Measurements from ENCODE around the gene CACNA1E.

CACNA1E gene

DNA sequence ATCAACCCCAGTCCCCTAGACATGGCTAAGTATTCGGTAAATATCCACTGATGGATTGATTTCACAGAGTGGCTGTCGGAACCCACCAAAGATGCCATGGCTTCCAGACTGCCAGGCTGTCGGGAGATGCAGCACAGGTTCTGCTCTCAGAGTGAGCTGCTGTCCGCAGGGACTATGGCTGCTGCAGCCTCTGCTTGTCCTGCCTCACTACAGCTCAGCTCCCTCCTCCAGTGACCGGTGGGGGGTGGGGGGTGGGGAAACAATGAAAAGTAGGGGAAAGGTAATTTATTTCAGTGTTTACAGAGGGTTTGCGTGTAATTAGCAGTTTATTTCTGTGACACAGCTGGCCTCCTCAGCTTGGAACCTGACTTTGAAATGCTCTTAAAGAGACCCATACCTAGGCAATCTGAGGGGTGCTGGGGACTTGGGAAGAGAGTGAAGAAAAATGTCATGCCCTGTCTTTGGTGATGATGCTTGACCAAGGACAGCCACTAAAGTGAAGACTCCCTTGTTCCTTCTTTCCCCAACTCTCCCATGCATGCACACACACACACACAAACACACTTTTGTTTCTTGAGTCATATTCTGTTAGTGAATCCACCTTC lies 109.0 kb downstream of the CACNA1E start:
- no peak overlapping the region for H3K27ac ChIP-seq (ENCODE audit: low read depth, low read length)
- peaks cover 0 to 3% (median 2%) of the 10 kb centered on the region in 5 donors for H3K27me3 ChIP-seq (ENCODE audit: control insufficient read depth in 5 of 5, insufficient read depth in 4 of 5, low read length in 5 of 5)
- H3K9ac ChIP-seq (ENCODE audit: low read length in 5 of 5): no peak overlapping the region
- H3K4me1 ChIP-seq (ENCODE audit: control insufficient read depth in 5 of 5, insufficient read depth in 5 of 5, low read length in 5 of 5): no peaks in the 10 kb centered on the region
- no peak overlapping the region for H3K4me3 ChIP-seq (ENCODE audit: low read depth in 1 of 5, low read length in 5 of 5)
- no peaks in the 10 kb centered on the region for H3K36me3 ChIP-seq (ENCODE audit: control insufficient read depth in 5 of 5, insufficient read depth in 5 of 5, low read length in 5 of 5)
- H3K9me3 ChIP-seq (ENCODE audit: control insufficient read depth in 5 of 5, low read length in 5 of 5): no peaks in the 10 kb centered on the region

DNA sequence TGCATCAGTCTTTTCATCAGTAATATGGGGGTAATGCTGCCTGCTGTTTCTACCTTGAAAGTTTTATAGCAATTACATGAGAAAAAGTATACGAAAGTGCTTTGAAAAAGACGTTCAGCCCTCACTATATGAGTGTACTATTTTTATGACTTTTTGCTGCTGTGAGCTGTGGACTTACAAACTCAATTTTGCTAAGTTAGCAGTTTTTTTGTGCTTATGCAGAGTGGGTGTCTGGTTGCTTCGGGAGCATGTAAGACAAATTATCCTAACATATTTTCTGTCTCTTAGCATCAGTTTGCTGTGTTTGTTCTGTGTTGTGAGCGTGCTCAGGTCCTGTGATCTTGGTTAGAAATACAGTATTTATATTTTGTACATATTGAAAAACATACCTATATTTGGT lies 109.7 kb downstream of the CACNA1E start:
- Histone ChIP-seq H3K4me1 (ENCODE audit: control insufficient read depth in 5 of 5, insufficient read depth in 5 of 5, low read length in 5 of 5) (no peaks in the 10 kb centered on the region), H3K4me3 (ENCODE audit: low read depth in 1 of 5, low read length in 5 of 5) (no peak overlapping the region), H3K36me3 (ENCODE audit: control insufficient read depth in 5 of 5, insufficient read depth in 5 of 5, low read length in 5 of 5) (no peaks in the 10 kb centered on the region), H3K9ac (ENCODE audit: low read length in 5 of 5) (no peak overlapping the region), H3K27ac (ENCODE audit: low read depth, low read length) (no peak overlapping the region), H3K9me3 (ENCODE audit: control insufficient read depth in 5 of 5, low read length in 5 of 5) (no peaks in the 10 kb centered on the region), H3K27me3 (ENCODE audit: control insufficient read depth in 5 of 5, insufficient read depth in 4 of 5, low read length in 5 of 5) (peaks cover 0 to 3% (median 2%) of the 10 kb centered on the region in 5 donors)

GRCh38 chr1:181594553-181594952 lies 111.2 kb downstream of the CACNA1E start:
- H3K9me3 ChIP-seq (ENCODE audit: control insufficient read depth in 5 of 5, low read length in 5 of 5): no peaks in the 10 kb centered on the region
- H3K4me3 ChIP-seq (ENCODE audit: low read depth in 1 of 5, low read length in 5 of 5): no peak overlapping the region
- H3K27me3 ChIP-seq (ENCODE audit: control insufficient read depth in 5 of 5, insufficient read depth in 4 of 5, low read length in 5 of 5): peaks cover 0 to 2% (median 0%) of the 10 kb centered on the region in 5 donors
- H3K36me3 ChIP-seq (ENCODE audit: control insufficient read depth in 5 of 5, insufficient read depth in 5 of 5, low read length in 5 of 5): no peaks in the 10 kb centered on the region
- H3K4me1 ChIP-seq (ENCODE audit: control insufficient read depth in 5 of 5, insufficient read depth in 5 of 5, low read length in 5 of 5): no peaks in the 10 kb centered on the region
- no peak overlapping the region for H3K9ac ChIP-seq (ENCODE audit: low read length in 5 of 5)
- no peak overlapping the region for H3K27ac ChIP-seq (ENCODE audit: low read depth, low read length)

DNA sequence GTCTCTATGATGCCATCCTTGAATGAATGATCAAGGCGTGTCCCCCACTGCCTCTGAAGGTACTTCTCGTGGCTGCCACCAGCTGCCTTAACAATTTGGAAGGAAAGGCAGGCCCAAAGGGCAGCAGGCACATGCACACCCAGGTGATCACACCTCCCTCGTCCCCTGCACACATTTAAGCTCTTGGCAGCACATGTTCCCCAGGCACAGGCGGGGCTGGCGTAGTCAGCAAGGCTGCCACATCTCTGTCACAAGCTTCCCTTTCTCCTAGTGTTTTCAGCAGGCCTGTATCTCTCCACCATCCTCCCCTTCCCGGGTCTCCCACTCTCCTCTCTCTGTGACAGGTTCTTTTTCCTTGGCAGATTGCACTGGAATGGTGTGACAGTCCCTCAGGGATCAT lies 111.9 kb downstream of the CACNA1E start:
- no peak overlapping the region for H3K27ac ChIP-seq (ENCODE audit: low read depth, low read length)
- no peaks in the 10 kb centered on the region for H3K9me3 ChIP-seq (ENCODE audit: control insufficient read depth in 5 of 5, low read length in 5 of 5)
- H3K36me3 ChIP-seq (ENCODE audit: control insufficient read depth in 5 of 5, insufficient read depth in 5 of 5, low read length in 5 of 5): no peaks in the 10 kb centered on the region
- H3K27me3 ChIP-seq (ENCODE audit: control insufficient read depth in 5 of 5, insufficient read depth in 4 of 5, low read length in 5 of 5): peaks cover 0 to 5% (median 0%) of the 10 kb centered on the region in 5 donors
- no peak overlapping the region for H3K4me3 ChIP-seq (ENCODE audit: low read depth in 1 of 5, low read length in 5 of 5)
- H3K9ac ChIP-seq (ENCODE audit: low read length in 5 of 5): no peak overlapping the region
- H3K4me1 ChIP-seq (ENCODE audit: control insufficient read depth in 5 of 5, insufficient read depth in 5 of 5, low read length in 5 of 5): no peaks in the 10 kb centered on the region

GRCh38 chr1:181601186-181601950 lies 118.1 kb downstream of the CACNA1E start:
- Histone ChIP-seq H3K4me3 (ENCODE audit: low read depth in 1 of 5, low read length in 5 of 5) (no peak overlapping the region), H3K27ac (ENCODE audit: low read depth, low read length) (no peak overlapping the region), H3K27me3 (ENCODE audit: control insufficient read depth in 5 of 5, insufficient read depth in 4 of 5, low read length in 5 of 5) (peaks cover 0 to 7% (median 0%) of the 10 kb centered on the region in 5 donors), H3K36me3 (ENCODE audit: control insufficient read depth in 5 of 5, insufficient read depth in 5 of 5, low read length in 5 of 5) (no peaks in the 10 kb centered on the region), H3K9me3 (ENCODE audit: control insufficient read depth in 5 of 5, low read length in 5 of 5) (no peaks in the 10 kb centered on the region), H3K4me1 (ENCODE audit: control insufficient read depth in 5 of 5, insufficient read depth in 5 of 5, low read length in 5 of 5) (no peaks in the 10 kb centered on the region), H3K9ac (ENCODE audit: low read length in 5 of 5) (no peak overlapping the region)

- Histone ChIP-seq H3K9me3 (ENCODE audit: control insufficient read depth in 5 of 5, low read length in 5 of 5) (no peaks in the 10 kb centered on the region), H3K27ac (ENCODE audit: low read depth, low read length) (no peak overlapping the region), H3K4me1 (ENCODE audit: control insufficient read depth in 5 of 5, insufficient read depth in 5 of 5, low read length in 5 of 5) (no peaks in the 10 kb centered on the region), H3K27me3 (ENCODE audit: control insufficient read depth in 5 of 5, insufficient read depth in 4 of 5, low read length in 5 of 5) (peaks cover 0 to 7% (median 0%) of the 10 kb centered on the region in 5 donors), H3K9ac (ENCODE audit: low read length in 5 of 5) (no peak overlapping the region), H3K36me3 (ENCODE audit: control insufficient read depth in 5 of 5, insufficient read depth in 5 of 5, low read length in 5 of 5) (no peaks in the 10 kb centered on the region), H3K4me3 (ENCODE audit: low read depth in 1 of 5, low read length in 5 of 5) (no peak overlapping the region)
These were observed 120.6 kb downstream of the CACNA1E start for GRCh38 chr1:181603735-181604410.

DNA sequence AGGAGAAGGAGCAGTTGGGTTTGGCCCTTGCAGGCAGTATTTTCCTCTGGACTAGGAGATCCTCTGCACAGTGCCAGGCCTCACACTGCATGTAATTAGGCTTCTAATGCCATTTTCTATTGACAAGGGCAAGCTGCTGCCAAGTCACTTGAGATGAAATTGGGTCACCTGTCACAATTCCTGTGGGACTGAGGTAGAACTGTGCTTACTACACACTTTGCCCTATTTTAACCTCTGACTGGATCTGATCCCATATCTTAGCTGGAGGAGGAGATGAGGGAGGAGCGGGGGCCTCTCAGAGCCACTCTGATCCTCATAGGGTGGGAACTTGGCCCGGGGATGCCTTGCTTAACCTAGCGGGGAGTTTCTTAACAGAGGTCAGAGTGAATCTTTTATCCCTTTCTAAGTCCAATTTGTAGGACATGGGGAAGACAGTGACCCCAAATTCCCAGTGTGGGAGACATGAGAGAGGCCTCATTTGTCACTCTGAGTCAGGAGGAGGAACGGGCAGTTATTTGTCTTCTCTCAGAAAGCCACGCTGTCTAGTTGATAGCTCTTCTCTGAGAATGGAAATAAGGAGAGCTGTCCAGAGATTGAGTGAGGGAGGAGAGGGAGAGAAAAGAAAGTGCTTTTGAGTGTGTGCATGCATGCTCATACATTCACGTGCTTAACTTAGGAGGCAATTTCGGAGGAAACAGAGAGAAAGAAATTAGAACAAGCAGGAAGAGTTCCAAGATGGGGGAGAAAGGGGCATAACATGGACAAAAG lies 121.3 kb downstream of the CACNA1E start:
- peaks cover 0 to 7% (median 0%) of the 10 kb centered on the region in 5 donors for H3K27me3 ChIP-seq (ENCODE audit: control insufficient read depth in 5 of 5, insufficient read depth in 4 of 5, low read length in 5 of 5)
- H3K36me3 ChIP-seq (ENCODE audit: control insufficient read depth in 5 of 5, insufficient read depth in 5 of 5, low read length in 5 of 5): no peaks in the 10 kb centered on the region
- H3K27ac ChIP-seq (ENCODE audit: low read depth, low read length): no peak overlapping the region
- no peak overlapping the region for H3K9ac ChIP-seq (ENCODE audit: low read length in 5 of 5)
- H3K4me1 ChIP-seq (ENCODE audit: control insufficient read depth in 5 of 5, insufficient read depth in 5 of 5, low read length in 5 of 5): no peaks in the 10 kb centered on the region
- H3K9me3 ChIP-seq (ENCODE audit: control insufficient read depth in 5 of 5, low read length in 5 of 5): no peaks in the 10 kb centered on the region
- no peak overlapping the region for H3K4me3 ChIP-seq (ENCODE audit: low read depth in 1 of 5, low read length in 5 of 5)

GRCh38 chr1:181607524-181607923 lies 124.2 kb downstream of the CACNA1E start:
- Histone ChIP-seq H3K27me3 (ENCODE audit: control insufficient read depth in 5 of 5, insufficient read depth in 4 of 5, low read length in 5 of 5) (no peaks in the 10 kb centered on the region), H3K4me1 (ENCODE audit: control insufficient read depth in 5 of 5, insufficient read depth in 5 of 5, low read length in 5 of 5) (no peaks in the 10 kb centered on the region), H3K4me3 (ENCODE audit: low read depth in 1 of 5, low read length in 5 of 5) (no peak overlapping the region), H3K9ac (ENCODE audit: low read length in 5 of 5) (no peak overlapping the region), H3K27ac (ENCODE audit: low read depth, low read length) (no peak overlapping the region), H3K36me3 (ENCODE audit: control insufficient read depth in 5 of 5, insufficient read depth in 5 of 5, low read length in 5 of 5) (no peaks in the 10 kb centered on the region), H3K9me3 (ENCODE audit: control insufficient read depth in 5 of 5, low read length in 5 of 5) (peaks cover 0 to 10% (median 0%) of the 10 kb centered on the region in 5 donors)

DNA sequence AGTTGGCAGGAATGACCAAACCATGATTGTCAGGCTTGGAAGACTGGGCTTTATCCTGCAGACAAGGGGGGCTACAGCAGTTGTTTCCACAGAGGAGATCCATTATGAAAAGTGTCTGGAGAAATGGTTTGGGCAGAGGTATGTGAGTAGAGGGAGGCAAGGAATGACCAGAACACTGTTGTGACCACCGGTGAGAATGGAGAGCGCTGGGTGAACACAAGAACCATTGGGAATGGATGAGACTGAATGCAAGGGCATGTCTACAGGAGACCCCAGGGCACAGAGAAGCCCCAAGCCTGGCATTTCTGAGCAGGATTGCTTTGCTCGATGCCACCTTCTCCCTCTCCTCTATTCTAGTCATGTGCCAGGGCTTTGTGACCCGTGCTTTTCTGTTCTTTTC lies 125.1 kb downstream of the CACNA1E start:
- H3K27me3 ChIP-seq (ENCODE audit: control insufficient read depth in 5 of 5, insufficient read depth in 4 of 5, low read length in 5 of 5): no peaks in the 10 kb centered on the region
- no peak overlapping the region for H3K9ac ChIP-seq (ENCODE audit: low read length in 5 of 5)
- H3K4me3 ChIP-seq (ENCODE audit: low read depth in 1 of 5, low read length in 5 of 5): no peak overlapping the region
- peaks cover 0 to 13% (median 0%) of the 10 kb centered on the region in 5 donors for H3K9me3 ChIP-seq (ENCODE audit: control insufficient read depth in 5 of 5, low read length in 5 of 5)
- H3K36me3 ChIP-seq (ENCODE audit: control insufficient read depth in 5 of 5, insufficient read depth in 5 of 5, low read length in 5 of 5): no peaks in the 10 kb centered on the region
- H3K4me1 ChIP-seq (ENCODE audit: control insufficient read depth in 5 of 5, insufficient read depth in 5 of 5, low read length in 5 of 5): no peaks in the 10 kb centered on the region
- H3K27ac ChIP-seq (ENCODE audit: low read depth, low read length): no peak overlapping the region

Measured in subcutaneous abdominal adipose tissue (tissue), 5 donors.